NCI-H2081 treated with DMSO at 0.1 percent for 48 hours (cell line): ENCODE results near the gene FER.
"Not testable (repeated sequence)": the region's sequence is repeated elsewhere in the genome, so short reads cannot be mapped to it uniquely, and the experiment has no call there.

Experiments used
- DNase-seq: peaks from one replicate; lab custom pipeline; 2025; lab: John Stamatoyannopoulos, UW

The FER gene

GRCh38 chr5:109035436-109035835 is 287.7 kb downstream of the FER start:
- DNase-seq, result no peak

GRCh38 chr5:109038209-109038840 is 290.6 kb downstream of the FER start:
- DNase-seq, result no peak

GRCh38 chr5:109041317-109041716 is 293.6 kb downstream of the FER start:
- no peak for DNase-seq

- no peak for DNase-seq
Measured at GRCh38 chr5:109045710-109046109, 298.0 kb downstream of the FER start.

GRCh38 chr5:109049565-109049964 is 301.9 kb downstream of the FER start:
- no peak for DNase-seq

GRCh38 chr5:109050321-109050720 is 302.6 kb downstream of the FER start:
- not testable (repeated sequence) for DNase-seq

GRCh38 chr5:109052216-109052615 is 304.5 kb downstream of the FER start:
- DNase-seq, result not testable (repeated sequence)

- no peak for DNase-seq
Measured at GRCh38 chr5:109053995-109054417, 306.3 kb downstream of the FER start.

GRCh38 chr5:109060378-109061025 is 312.8 kb downstream of the FER start:
- no peak for DNase-seq

GRCh38 chr5:109062664-109063063 is 315.0 kb downstream of the FER start:
- DNase-seq, result no peak

GRCh38 chr5:109063223-109063622 is 315.5 kb downstream of the FER start:
- DNase-seq, result no peak

GRCh38 chr5:109076741-109077140 is 329.0 kb downstream of the FER start:
- no peak for DNase-seq

GRCh38 chr5:109078448-109078847 is 330.8 kb downstream of the FER start:
- DNase-seq, result no peak

- DNase-seq, result no peak
Measured at GRCh38 chr5:109080481-109080880, 332.8 kb downstream of the FER start.

GRCh38 chr5:109080896-109081295 is 333.2 kb downstream of the FER start:
- no peak for DNase-seq

GRCh38 chr5:109083937-109084336 is 336.2 kb downstream of the FER start:
- DNase-seq, result no peak

GRCh38 chr5:109089191-109089590 is 341.5 kb downstream of the FER start:
- no peak for DNase-seq

- DNase-seq, result no peak
Measured at GRCh38 chr5:109099081-109099480, 351.4 kb downstream of the FER start.

- DNase-seq, result no peak
Measured at GRCh38 chr5:109100971-109101370, 353.3 kb downstream of the FER start.

- DNase-seq, result no peak
Measured at GRCh38 chr5:109102096-109102690, 354.5 kb downstream of the FER start.

- no peak for DNase-seq
Measured at GRCh38 chr5:109105631-109106267, 358.1 kb downstream of the FER start.

GRCh38 chr5:109111680-109112079 is 364.0 kb downstream of the FER start:
- DNase-seq, result no peak

- no peak for DNase-seq
Measured at GRCh38 chr5:109113608-109114007, 365.9 kb downstream of the FER start.
